ENCODE data around the gene MTURN. TPM values are rescaled to one million over a fixed set of nuclear protein-coding genes. Genes with fewer than 3 reads are reported as not detected.

The MTURN gene
- total RNA-seq, 4 donors from 2014 or later = 36.9 to 59.7 (median 45.6) TPM

- no peak overlapping the region for H3K4me3 ChIP-seq (ENCODE audit: low read depth, poor library complexity, severe bottlenecking)
- intact Hi-C loops (cut with DNase I; ENCODE audit: low total_unique reads) = no loop called here
- TF ChIP-seq, protein P1, sequence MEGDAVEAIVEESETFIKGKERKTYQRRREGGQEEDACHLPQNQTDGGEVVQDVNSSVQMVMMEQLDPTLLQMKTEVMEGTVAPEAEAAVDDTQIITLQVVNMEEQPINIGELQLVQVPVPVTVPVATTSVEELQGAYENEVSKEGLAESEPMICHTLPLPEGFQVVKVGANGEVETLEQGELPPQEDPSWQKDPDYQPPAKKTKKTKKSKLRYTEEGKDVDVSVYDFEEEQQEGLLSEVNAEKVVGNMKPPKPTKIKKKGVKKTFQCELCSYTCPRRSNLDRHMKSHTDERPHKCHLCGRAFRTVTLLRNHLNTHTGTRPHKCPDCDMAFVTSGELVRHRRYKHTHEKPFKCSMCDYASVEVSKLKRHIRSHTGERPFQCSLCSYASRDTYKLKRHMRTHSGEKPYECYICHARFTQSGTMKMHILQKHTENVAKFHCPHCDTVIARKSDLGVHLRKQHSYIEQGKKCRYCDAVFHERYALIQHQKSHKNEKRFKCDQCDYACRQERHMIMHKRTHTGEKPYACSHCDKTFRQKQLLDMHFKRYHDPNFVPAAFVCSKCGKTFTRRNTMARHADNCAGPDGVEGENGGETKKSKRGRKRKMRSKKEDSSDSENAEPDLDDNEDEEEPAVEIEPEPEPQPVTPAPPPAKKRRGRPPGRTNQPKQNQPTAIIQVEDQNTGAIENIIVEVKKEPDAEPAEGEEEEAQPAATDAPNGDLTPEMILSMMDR (IDR thresholded peaks at IDR 0.05) = no peak
- no peak for TF ChIP-seq POLR2A (IDR thresholded peaks at IDR 0.05)
- 71 to 72% methylated on average over 4 of the region's 4 CpGs for WGBS, 2 donors
- no peak for DNase-seq (ENCODE audit: low spot score in 2 of 2)
Measured at GRCh38 chr7:30139836-30140384, 5.1 kb downstream of the MTURN start.

GRCh38 chr7:30140456-30140855 is 5.7 kb downstream of the MTURN start:
- DNase-seq (ENCODE audit: low spot score in 2 of 2) = no peak
- 95 to 96% methylated on average over 3 of the region's 3 CpGs for WGBS, 2 donors
- intact Hi-C loops (cut with DNase I; ENCODE audit: low total_unique reads) = no loop called here
- no peak overlapping the region for H3K4me3 ChIP-seq (ENCODE audit: low read depth, poor library complexity, severe bottlenecking)
- TF ChIP-seq POLR2A (IDR thresholded peaks at IDR 0.05) = no peak
- TF ChIP-seq, protein P1 (IDR thresholded peaks at IDR 0.05) = no peak

DNA sequence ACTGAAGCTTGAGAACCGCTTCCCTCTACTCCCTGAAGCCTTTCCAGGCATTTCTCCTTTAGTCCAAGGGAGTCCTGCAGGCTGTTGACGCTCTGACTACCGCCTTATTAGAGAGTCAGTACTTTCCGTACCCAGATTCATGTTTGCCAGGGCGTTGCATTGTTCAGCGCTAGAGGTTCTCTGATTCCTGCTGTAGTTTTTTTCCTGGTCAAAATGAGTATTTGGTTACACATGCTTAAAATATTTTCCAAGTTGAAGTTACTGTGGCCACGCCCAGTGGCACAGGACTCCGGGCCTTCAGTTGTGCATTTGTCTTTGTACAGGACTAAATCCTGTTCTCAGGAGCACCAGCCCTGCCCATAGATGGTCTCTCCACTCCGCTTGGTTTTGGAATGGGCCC is 7.9 kb downstream of the MTURN start:
- no peak overlapping the region for H3K4me3 ChIP-seq (ENCODE audit: low read depth, poor library complexity, severe bottlenecking)

DNA sequence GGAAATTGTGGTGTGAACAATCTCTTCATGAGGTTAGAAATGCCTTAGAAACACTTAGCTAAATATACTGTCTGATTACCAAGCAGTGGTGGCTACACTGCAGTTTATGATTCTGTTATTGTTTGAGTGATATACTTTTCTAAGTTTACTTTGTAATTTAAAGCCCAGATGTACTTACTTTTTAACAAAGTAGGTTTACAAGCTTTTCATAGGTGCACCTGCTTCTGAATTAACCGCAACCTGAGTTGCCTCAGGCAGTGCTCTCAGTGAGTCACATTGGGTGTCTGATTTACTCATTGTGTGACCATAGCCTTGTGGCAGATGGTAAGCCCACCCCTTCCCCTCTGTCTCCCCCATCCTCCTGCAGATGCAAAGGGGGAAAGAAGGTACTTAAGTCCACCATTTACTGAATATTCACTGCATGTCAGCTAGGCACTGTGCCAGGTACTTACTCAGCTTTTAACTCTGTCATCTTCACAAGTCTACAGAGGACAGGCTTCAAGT is 9.0 kb downstream of the MTURN start:
- DNase-seq (ENCODE audit: low spot score in 2 of 2) = no peak
- 44 to 78% methylated on average over 1 of the region's 1 CpG for WGBS, 2 donors
- no peak overlapping the region for H3K4me3 ChIP-seq (ENCODE audit: low read depth, poor library complexity, severe bottlenecking)
- TF ChIP-seq POLR2A (IDR thresholded peaks at IDR 0.05) = no peak
- TF ChIP-seq, protein P1 (IDR thresholded peaks at IDR 0.05) = no peak
- intact Hi-C loops (cut with DNase I; ENCODE audit: low total_unique reads) = no loop called here

More for the DNA sequence above, 7.9 kb downstream of the MTURN start:
- intact Hi-C loops (cut with DNase I; ENCODE audit: low total_unique reads) = no loop called here
- DNase-seq (ENCODE audit: low spot score in 2 of 2) = peak in 1 of 2 donors; percentile 58
- 28 to 30% methylated on average over 9 of the region's 9 CpGs for WGBS, 2 donors
- no peak for TF ChIP-seq POLR2A (IDR thresholded peaks at IDR 0.05)
- TF ChIP-seq, protein P1 (IDR thresholded peaks at IDR 0.05) = no peak

- no peak overlapping the region for H3K4me3 ChIP-seq (ENCODE audit: low read depth, poor library complexity, severe bottlenecking)
- intact Hi-C loops (cut with DNase I; ENCODE audit: low total_unique reads) = no loop called here
- 78 to 84% methylated on average over 5 of the region's 5 CpGs for WGBS, 2 donors
- TF ChIP-seq POLR2A (IDR thresholded peaks at IDR 0.05) = no peak
- TF ChIP-seq, protein P1 (IDR thresholded peaks at IDR 0.05) = no peak
- no peak for DNase-seq (ENCODE audit: low spot score in 2 of 2)
Measured at GRCh38 chr7:30144657-30145306, 10.0 kb downstream of the MTURN start.
